Astrocyte (in vitro differentiated cells and primary cell): Measurements from ENCODE around the gene BCL7A. TPM values are rescaled to one million over a fixed set of nuclear protein-coding genes. Genes with fewer than 3 reads are reported as not detected.

Experiments
- DNase-seq: peaks from one replicate; pipeline ENCODE4 v3.0.0-alpha.2; 2010; ENCODE audit warnings: low read depth
- FAIRE-seq: peaks from 2 replicates; lab custom pipeline; 2011; peaks lifted over from hg19 to GRCh38; lab: Jason Lieb, UNC
- H2AFZ ChIP-seq: 2 replicates; pipeline ENCODE4 v1.6.0; 2012; ENCODE audit warnings: low read depth, low read length, inconsistent platforms
- H3K27ac ChIP-seq: 2 replicates; pipeline ENCODE4 v1.5.1; 2011; ENCODE audit warnings: low read depth, low read length, inconsistent platforms
- H3K27me3 ChIP-seq: 2 replicates; pipeline ENCODE4 v1.6.0; 2011; ENCODE audit warnings: low read length, inconsistent platforms; ENCODE audit not compliant: insufficient read depth
- H3K36me3 ChIP-seq: 2 replicates; pipeline ENCODE4 v1.5.1; 2011; ENCODE audit warnings: low read length, inconsistent platforms; ENCODE audit not compliant: insufficient read depth
- H3K4me1 ChIP-seq: 2 replicates; pipeline ENCODE4 v1.5.1; 2011; ENCODE audit warnings: low read length, inconsistent platforms; ENCODE audit not compliant: insufficient read depth
- H3K4me2 ChIP-seq: 2 replicates; pipeline ENCODE4 v1.6.0; 2012; ENCODE audit warnings: low read length, inconsistent platforms
- H3K4me3 ChIP-seq: 2 replicates; pipeline ENCODE4 v1.5.1; 2011; ENCODE audit warnings: low read depth, mild to moderate bottlenecking, low read length, inconsistent platforms; ENCODE audit not compliant: insufficient read depth
- H3K79me2 ChIP-seq: 2 replicates; pipeline ENCODE4 v1.6.0; 2012; ENCODE audit warnings: mild to moderate bottlenecking, low read length, inconsistent platforms; ENCODE audit not compliant: insufficient read depth
- H3K9ac ChIP-seq: 2 replicates; pipeline ENCODE4 v1.6.0; 2012; ENCODE audit warnings: mild to moderate bottlenecking, low read length, inconsistent platforms
- H3K9me3 ChIP-seq: 2 replicates; pipeline ENCODE4 v1.5.1; 2012; ENCODE audit warnings: low read depth, mild to moderate bottlenecking, low read length, inconsistent platforms; ENCODE audit not compliant: insufficient read depth
- H4K20me1 ChIP-seq: 2 replicates; pipeline ENCODE4 v1.6.0; 2012; ENCODE audit warnings: low read length, inconsistent platforms; ENCODE audit not compliant: insufficient read depth
- H3K27ac Mint-ChIP-seq: one replicate; pipeline ENCODE4 v1.8.0; 2021; ENCODE audit warnings: mild to moderate bottlenecking, mixed read lengths; ENCODE audit not compliant: unreplicated experiment
- H3K27me3 Mint-ChIP-seq: one replicate; pipeline ENCODE4 v1.8.0; 2021; ENCODE audit warnings: low read depth, mixed read lengths; ENCODE audit not compliant: unreplicated experiment
- H3K36me3 Mint-ChIP-seq: one replicate; pipeline ENCODE4 v1.8.0; 2021; ENCODE audit warnings: low read depth, mixed read lengths; ENCODE audit not compliant: unreplicated experiment
- H3K4me1 Mint-ChIP-seq: one replicate; pipeline ENCODE4 v1.8.0; 2021; ENCODE audit warnings: low read depth, mixed read lengths; ENCODE audit not compliant: unreplicated experiment
- H3K4me3 Mint-ChIP-seq: one replicate; pipeline ENCODE4 v1.8.0; 2021; ENCODE audit warnings: mild to moderate bottlenecking, moderate library complexity, mixed read lengths; ENCODE audit not compliant: unreplicated experiment
- H3K9me3 Mint-ChIP-seq: one replicate; pipeline ENCODE4 v1.8.0; 2021; ENCODE audit warnings: mild to moderate bottlenecking, mixed read lengths; ENCODE audit not compliant: unreplicated experiment
- CTCF ChIP-seq: IDR thresholded peaks from 2 replicates; pipeline ENCODE4 v1.5.1; 2011; ENCODE audit warnings: low read depth, mild to moderate bottlenecking, inconsistent platforms, low read length, moderate library complexity; ENCODE audit not compliant: insufficient read depth
- EZH2 ChIP-seq: IDR thresholded peaks from 2 replicates; pipeline ENCODE4 v1.6.1; 2012; ENCODE audit warnings: mild to moderate bottlenecking, low read length, inconsistent platforms; ENCODE audit not compliant: insufficient read depth
- total RNA-seq: library from RNA; stranded (reverse); gene quantifications from 2 replicates; pipeline ENCODE4 v1.2.1, GENCODE V29; 2021

The BCL7A gene
- total RNA-seq, 1 donor from 2014 or later: 9.6 TPM

- Histone ChIP-seq H4K20me1 (peaks cover 64% of the 10 kb centered on the region), H2AFZ (no peak overlapping the region), H3K36me3 (no peaks in the 10 kb centered on the region), H3K4me1 (peaks cover 9% of the 10 kb centered on the region), H3K27me3 (no peaks in the 10 kb centered on the region), H3K9ac (peak overlapping the region; percentile 50), H3K4me3 (no peak overlapping the region), H3K9me3 (no peaks in the 10 kb centered on the region), H3K4me2 (no peak overlapping the region), H3K79me2 (peaks cover 81% of the 10 kb centered on the region), H3K27ac (peak overlapping the region; percentile 80)
- Mint-ChIP-seq H3K4me1 (peaks cover 33% of the 10 kb centered on the region), H3K9me3 (no peaks in the 10 kb centered on the region), H3K36me3 (peaks cover 22% of the 10 kb centered on the region), H3K4me3 (peak overlapping the region; percentile 9), H3K27ac (peak overlapping the region; percentile 97), H3K27me3 (no peaks in the 10 kb centered on the region)
- FAIRE-seq: peak; percentile 70
- peak; percentile 98 for DNase-seq
- no peak for TF ChIP-seq EZH2
- no peak for TF ChIP-seq CTCF
These were observed 69.3 kb downstream of the BCL7A start for GRCh38 chr12:122090759-122091515.

- Histone ChIP-seq H3K79me2 (peaks cover 80% of the 10 kb centered on the region), H4K20me1 (peaks cover 62% of the 10 kb centered on the region)
- no peak for DNase-seq
These were observed 71.6 kb downstream of the BCL7A start for GRCh38 chr12:122093098-122093883.

More at GRCh38 chr12:122093098-122093883, 71.6 kb downstream of the BCL7A start:
- no peak for TF ChIP-seq CTCF
- no peak for TF ChIP-seq EZH2
- Mint-ChIP-seq H3K27me3 (no peaks in the 10 kb centered on the region), H3K36me3 (peaks cover 13% of the 10 kb centered on the region), H3K9me3 (no peaks in the 10 kb centered on the region), H3K27ac (no peak overlapping the region), H3K4me3 (no peak overlapping the region), H3K4me1 (peaks cover 42% of the 10 kb centered on the region)
- H2AFZ ChIP-seq: no peak overlapping the region
- no peaks in the 10 kb centered on the region for H3K27me3 ChIP-seq
- no peak overlapping the region for H3K4me2 ChIP-seq
- no peak for FAIRE-seq
- H3K27ac ChIP-seq: no peak overlapping the region
- H3K9ac ChIP-seq: peak overlapping the region; percentile 14
- no peaks in the 10 kb centered on the region for H3K9me3 ChIP-seq
- peaks cover 25% of the 10 kb centered on the region for H3K4me1 ChIP-seq
- no peaks in the 10 kb centered on the region for H3K36me3 ChIP-seq
- H3K4me3 ChIP-seq: no peak overlapping the region
